ENCODE measurements around the gene PMP22. TPM values are rescaled to one million over a fixed set of nuclear protein-coding genes. Genes with fewer than 3 reads are reported as not detected.
A peak's percentile ranks its signal among the peaks of the same experiment; 100 is the strongest.

PMP22 gene
- total and polyA plus RNA-seq, 4 experiments from 2014 or later: 0.53 to 0.76 TPM; not detected in 2

GRCh38 chr17:15261258-15261801 lies 3.8 kb downstream of the PMP22 start:
- Mint-ChIP-seq H3K27ac (no peak overlapping the region), H3K27me3 (peaks cover 46 to 52% of the 10 kb centered on the region in 2 donors), H3K4me1 (peaks cover 11 to 26% (median 14%) of the 10 kb centered on the region in 4 donors), H3K4me3 (peak overlapping the region in 2 of 8 donors; percentile 42 to 62), H3K9me3 (no peaks in the 10 kb centered on the region), H3K36me3 (no peaks in the 10 kb centered on the region)
- DNase-seq: no peak
- no peak overlapping the region for H3K27ac ChIP-seq (ENCODE audit: low read depth, low read length)
- H3K36me3 ChIP-seq (ENCODE audit: insufficient read depth, low read length): no peaks in the 10 kb centered on the region
- intact Hi-C loops (cut with micrococcal nuclease): no loop called here
- CTCF ChIA-PET (ENCODE audit: partially characterized antibody): no interaction called here
- no peaks in the 10 kb centered on the region for H3K9me3 ChIP-seq (ENCODE audit: control insufficient read depth in 1 of 2, low read length in 2 of 2)
- POLR2A ChIA-PET (ENCODE audit: partially characterized antibody): no interaction called here
- no peak overlapping the region for H3K4me3 ChIP-seq (ENCODE audit: low read length in 2 of 2)
- peaks cover 21% of the 10 kb centered on the region for H3K4me1 ChIP-seq (ENCODE audit: insufficient read depth, low read length)
- H3K27me3 ChIP-seq (ENCODE audit: insufficient read depth, low read length): peaks cover 10% of the 10 kb centered on the region

DNA sequence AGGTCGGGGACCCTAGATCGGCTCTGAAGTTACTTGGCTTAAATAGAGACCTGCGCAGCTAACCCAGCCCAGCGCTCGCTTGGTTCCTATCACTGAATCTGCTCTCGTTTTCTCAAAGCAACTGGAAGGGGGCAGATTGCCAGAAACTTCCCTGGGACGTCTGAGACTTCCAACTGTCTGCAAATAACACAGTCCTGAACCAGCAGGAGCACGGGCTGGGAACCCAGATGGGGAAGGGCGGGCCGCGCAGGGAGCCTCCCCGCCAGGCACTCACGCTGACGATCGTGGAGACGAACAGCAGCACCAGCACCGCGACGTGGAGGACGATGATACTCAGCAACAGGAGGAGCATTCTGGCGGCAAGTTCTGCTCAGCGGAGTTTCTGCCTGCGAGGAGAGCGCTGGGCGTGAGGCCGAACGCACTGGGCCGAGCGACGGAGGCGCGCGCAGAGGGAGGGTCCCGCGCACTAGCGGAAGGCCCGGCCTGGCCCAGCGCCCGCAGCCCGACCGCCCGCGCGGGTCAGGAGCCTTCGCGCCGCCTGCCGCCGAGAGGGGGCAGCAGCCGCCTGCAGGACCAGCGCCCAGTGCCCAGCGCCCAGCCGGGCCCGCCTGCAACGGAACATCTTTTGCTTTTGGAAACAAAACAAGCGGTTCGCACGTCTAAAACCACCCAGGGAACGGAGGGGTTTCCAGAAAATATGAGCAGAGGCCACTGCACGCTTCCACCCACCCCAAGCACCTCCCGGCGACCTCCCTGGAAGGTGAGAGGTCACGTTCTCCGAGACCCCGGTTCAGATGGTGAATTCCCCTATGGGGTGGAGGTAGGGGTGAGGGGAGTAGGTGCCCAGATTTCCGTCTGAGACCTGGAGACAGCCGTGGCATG lies 4.5 kb downstream of the PMP22 start:
- Mint-ChIP-seq H3K9me3 (peaks cover 0 to 2% (median 0%) of the 10 kb centered on the region in 8 donors), H3K36me3 (no peaks in the 10 kb centered on the region), H3K4me1 (peaks cover 11 to 26% (median 14%) of the 10 kb centered on the region in 4 donors), H3K27ac (peak overlapping the region in 2 of 7 donors; percentile 27 to 53), H3K4me3 (peak overlapping the region; percentile 72 to 85 (median 78)), H3K27me3 (peaks cover 42 to 51% of the 10 kb centered on the region in 2 donors)
- Histone ChIP-seq H3K9me3 (ENCODE audit: control insufficient read depth in 1 of 2, low read length in 2 of 2) (no peaks in the 10 kb centered on the region), H3K4me1 (ENCODE audit: insufficient read depth, low read length) (peaks cover 21% of the 10 kb centered on the region), H3K4me3 (ENCODE audit: low read length in 2 of 2) (no peak overlapping the region), H3K36me3 (ENCODE audit: insufficient read depth, low read length) (no peaks in the 10 kb centered on the region), H3K27ac (ENCODE audit: low read depth, low read length) (no peak overlapping the region), H3K27me3 (ENCODE audit: insufficient read depth, low read length) (peaks cover 10% of the 10 kb centered on the region)
- intact Hi-C loops (cut with micrococcal nuclease): no loop called here
- CTCF ChIA-PET (ENCODE audit: partially characterized antibody): interaction anchor here (0.7 kb wide), 1 partner anchor 12 kb away, joined by 3 read pairs; no protein-coding TSS in a partner anchor
- peak in 4 of 5 donors; percentile 26 to 45 (median 33) for DNase-seq
- POLR2A ChIA-PET (ENCODE audit: partially characterized antibody): no interaction called here

- POLR2A ChIA-PET (ENCODE audit: partially characterized antibody): no interaction called here
- Histone ChIP-seq H3K4me1 (ENCODE audit: insufficient read depth, low read length) (peaks cover 21% of the 10 kb centered on the region), H3K9me3 (ENCODE audit: control insufficient read depth in 1 of 2, low read length in 2 of 2) (no peaks in the 10 kb centered on the region), H3K4me3 (ENCODE audit: low read length in 2 of 2) (no peak overlapping the region), H3K27me3 (ENCODE audit: insufficient read depth, low read length) (peaks cover 8% of the 10 kb centered on the region), H3K27ac (ENCODE audit: low read depth, low read length) (no peak overlapping the region), H3K36me3 (ENCODE audit: insufficient read depth, low read length) (no peaks in the 10 kb centered on the region)
- Mint-ChIP-seq H3K27me3 (peaks cover 42 to 46% of the 10 kb centered on the region in 2 donors), H3K36me3 (no peaks in the 10 kb centered on the region), H3K9me3 (peaks cover 0 to 2% (median 0%) of the 10 kb centered on the region in 8 donors), H3K4me1 (peaks cover 11 to 26% (median 14%) of the 10 kb centered on the region in 4 donors), H3K4me3 (peak overlapping the region in 1 of 8 donors; percentile 25), H3K27ac (no peak overlapping the region)
- CTCF ChIA-PET (ENCODE audit: partially characterized antibody): interaction anchor here (0.6 to 3.4 kb wide), 11 partner anchors 9 to 740 kb away, joined by 3 to 28 read pairs (median 7); partner anchors contain the start of genes TTC19 and ZSWIM7
- DNase-seq: no peak
- intact Hi-C loops (cut with micrococcal nuclease): loop anchor here (1.0 to 5.0 kb wide), 2 partner anchors 245 to 269 kb away; no protein-coding TSS in a partner anchor
Observed at GRCh38 chr17:15257796-15258512, 7.2 kb downstream of the PMP22 start.

DNA sequence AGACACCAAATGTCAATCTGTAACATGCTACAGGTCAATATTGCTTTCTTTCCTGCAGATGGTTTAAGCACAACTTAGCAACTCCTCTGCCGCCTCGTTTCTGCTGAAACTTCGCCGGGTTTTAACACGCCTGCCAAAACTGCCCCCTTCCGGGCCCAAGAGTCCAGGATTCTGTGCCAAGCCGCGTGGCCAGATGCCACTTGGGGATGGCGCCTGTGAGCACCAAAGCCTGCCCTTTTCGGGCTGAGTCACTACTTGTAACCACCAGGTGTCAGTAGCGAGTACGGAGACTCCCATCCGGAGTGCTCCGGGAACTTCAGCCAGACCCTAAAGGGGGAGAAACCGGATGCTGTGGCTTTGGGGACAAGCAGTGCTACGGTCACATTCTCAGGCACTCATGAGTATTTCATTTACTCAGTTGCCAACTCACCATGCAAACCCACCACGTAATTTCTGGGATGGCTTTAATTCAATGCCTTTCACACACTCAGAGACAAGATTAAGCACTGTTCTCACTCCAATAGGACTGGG lies 7.8 kb downstream of the PMP22 start:
- Mint-ChIP-seq H3K36me3 (no peaks in the 10 kb centered on the region), H3K9me3 (peaks cover 0 to 2% (median 0%) of the 10 kb centered on the region in 8 donors), H3K4me1 (peaks cover 11 to 25% (median 14%) of the 10 kb centered on the region in 4 donors), H3K27ac (no peak overlapping the region), H3K27me3 (peaks cover 42 to 44% of the 10 kb centered on the region in 2 donors), H3K4me3 (peak overlapping the region in 3 of 8 donors; percentile 10 to 68 (median 51))
- H3K4me1 ChIP-seq (ENCODE audit: insufficient read depth, low read length): peaks cover 21% of the 10 kb centered on the region
- intact Hi-C loops (cut with micrococcal nuclease): loop anchor here (1.0 to 5.0 kb wide), 2 partner anchors 246 to 270 kb away; no protein-coding TSS in a partner anchor
- CTCF ChIA-PET (ENCODE audit: partially characterized antibody): interaction anchor here (1.1 to 3.4 kb wide), 10 partner anchors 9 to 741 kb away, joined by 3 to 28 read pairs (median 7); partner anchors contain the start of genes TTC19 and ZSWIM7
- POLR2A ChIA-PET (ENCODE audit: partially characterized antibody): no interaction called here
- H3K4me3 ChIP-seq (ENCODE audit: low read length in 2 of 2): no peak overlapping the region
- H3K27ac ChIP-seq (ENCODE audit: low read depth, low read length): no peak overlapping the region
- H3K27me3 ChIP-seq (ENCODE audit: insufficient read depth, low read length): peaks cover 8% of the 10 kb centered on the region
- no peaks in the 10 kb centered on the region for H3K9me3 ChIP-seq (ENCODE audit: control insufficient read depth in 1 of 2, low read length in 2 of 2)
- H3K36me3 ChIP-seq (ENCODE audit: insufficient read depth, low read length): no peaks in the 10 kb centered on the region
- peak; percentile 32 to 50 (median 44) for DNase-seq

- Histone ChIP-seq H3K36me3 (ENCODE audit: insufficient read depth, low read length) (no peaks in the 10 kb centered on the region), H3K9me3 (ENCODE audit: control insufficient read depth in 1 of 2, low read length in 2 of 2) (no peaks in the 10 kb centered on the region), H3K27me3 (ENCODE audit: insufficient read depth, low read length) (peaks cover 8% of the 10 kb centered on the region), H3K27ac (ENCODE audit: low read depth, low read length) (no peak overlapping the region), H3K4me1 (ENCODE audit: insufficient read depth, low read length) (peaks cover 21% of the 10 kb centered on the region), H3K4me3 (ENCODE audit: low read length in 2 of 2) (no peak overlapping the region)
- Mint-ChIP-seq H3K4me3 (peak overlapping the region in 1 of 8 donors; percentile 17), H3K27me3 (peaks cover 38 to 41% of the 10 kb centered on the region in 2 donors), H3K9me3 (peaks cover 0 to 2% (median 0%) of the 10 kb centered on the region in 8 donors), H3K36me3 (no peaks in the 10 kb centered on the region), H3K4me1 (peaks cover 11 to 20% (median 13%) of the 10 kb centered on the region in 4 donors), H3K27ac (no peak overlapping the region)
- ChIA-PET POLR2A (ENCODE audit: partially characterized antibody) (no interaction called here), CTCF (ENCODE audit: partially characterized antibody) (interaction anchor here (1.1 to 3.4 kb wide), 6 partner anchors 9 to 742 kb away, joined by 3 to 28 read pairs (median 12); partner anchors contain the start of genes TTC19 and ZSWIM7)
- intact Hi-C loops (cut with micrococcal nuclease): loop anchor here (1.0 to 5.0 kb wide), 2 partner anchors 247 to 271 kb away; no protein-coding TSS in a partner anchor
- no peak for DNase-seq
Observed at GRCh38 chr17:15256689-15257088, 8.4 kb downstream of the PMP22 start.

GRCh38 chr17:15255713-15256454 lies 9.2 kb downstream of the PMP22 start:
- ChIA-PET POLR2A (ENCODE audit: partially characterized antibody) (no interaction called here), CTCF (ENCODE audit: partially characterized antibody) (interaction anchor here (1.2 to 3.4 kb wide), 3 partner anchors 8 to 270 kb away, joined by 3 to 28 read pairs (median 25); no protein-coding TSS in a partner anchor)
- no peaks in the 10 kb centered on the region for H3K36me3 Mint-ChIP-seq
- Histone ChIP-seq H3K4me1 (ENCODE audit: insufficient read depth, low read length) (peaks cover 13% of the 10 kb centered on the region), H3K4me3 (ENCODE audit: low read length in 2 of 2) (no peak overlapping the region), H3K9me3 (ENCODE audit: control insufficient read depth in 1 of 2, low read length in 2 of 2) (no peaks in the 10 kb centered on the region), H3K36me3 (ENCODE audit: insufficient read depth, low read length) (no peaks in the 10 kb centered on the region), H3K27ac (ENCODE audit: low read depth, low read length) (no peak overlapping the region), H3K27me3 (ENCODE audit: insufficient read depth, low read length) (peaks cover under 1% of the 10 kb centered on the region)
- peaks cover 0 to 2% (median 0%) of the 10 kb centered on the region in 8 donors for H3K9me3 Mint-ChIP-seq
- H3K4me1 Mint-ChIP-seq: peaks cover 11 to 14% (median 12%) of the 10 kb centered on the region in 4 donors
- no peak for DNase-seq
- no peak overlapping the region for H3K4me3 Mint-ChIP-seq
- peaks cover 34 to 41% of the 10 kb centered on the region in 2 donors for H3K27me3 Mint-ChIP-seq
- no peak overlapping the region for H3K27ac Mint-ChIP-seq
- intact Hi-C loops (cut with micrococcal nuclease): loop anchor here (5.0 kb wide), 1 partner anchor 271 kb away; no protein-coding TSS in a partner anchor

Data from CD4-positive, alpha-beta memory T cell (primary cell).